Measurements from ENCODE around the gene CSF3.

Gene CSF3

DNA sequence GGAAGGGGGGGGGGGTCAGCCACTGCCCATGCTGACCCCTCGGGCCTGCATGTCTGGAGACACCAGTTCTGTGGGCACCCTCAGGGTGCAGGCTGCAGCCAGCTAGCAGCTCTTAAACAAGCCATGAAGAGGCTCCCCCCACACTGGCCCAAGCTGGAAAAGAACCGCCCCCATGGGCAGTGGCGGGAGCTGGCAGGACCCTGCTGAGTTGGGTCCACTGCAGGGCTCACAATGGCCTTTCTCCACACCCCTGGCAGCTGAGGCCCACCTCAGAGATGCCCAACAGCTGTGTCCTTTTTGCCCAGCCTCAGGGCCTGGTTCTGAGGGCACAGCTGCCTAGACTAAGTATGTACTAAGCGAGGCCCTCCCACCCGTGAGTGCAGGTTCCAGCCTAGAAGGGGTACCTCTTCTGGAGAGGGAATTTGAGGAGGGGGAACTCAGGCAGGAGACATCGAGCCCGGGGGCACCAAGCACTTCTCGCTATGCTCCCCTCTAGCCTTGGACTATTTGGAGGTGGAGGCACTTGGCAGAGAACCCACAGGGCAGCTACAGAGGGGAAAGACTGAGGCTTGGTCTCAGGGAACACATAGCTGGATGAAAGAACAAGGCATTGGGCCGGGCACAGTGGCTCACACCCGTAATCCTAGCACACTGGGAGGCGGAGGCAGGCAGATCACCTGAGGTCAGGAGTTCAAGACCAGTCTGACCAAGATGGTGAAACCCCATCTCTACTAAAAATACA lies 50.7 kb downstream of the CSF3 start:
- H2AFZ ChIP-seq (ENCODE audit: low read depth, low read length, severe bottlenecking) = no peak overlapping the region
- no peaks in the 10 kb centered on the region for H3K9me3 ChIP-seq (ENCODE audit: insufficient read depth, low read length)
- H3K36me3 ChIP-seq (ENCODE audit: low read length) = no peaks in the 10 kb centered on the region
- no peak overlapping the region for H3K4me3 ChIP-seq (ENCODE audit: insufficient read depth, low read length, poor library complexity, severe bottlenecking)
- TF ChIP-seq EZH2phosphoT487 (conservative IDR thresholded peaks at IDR 0.05; ENCODE audit: low read length) = no peak
- TF ChIP-seq, protein P1, sequence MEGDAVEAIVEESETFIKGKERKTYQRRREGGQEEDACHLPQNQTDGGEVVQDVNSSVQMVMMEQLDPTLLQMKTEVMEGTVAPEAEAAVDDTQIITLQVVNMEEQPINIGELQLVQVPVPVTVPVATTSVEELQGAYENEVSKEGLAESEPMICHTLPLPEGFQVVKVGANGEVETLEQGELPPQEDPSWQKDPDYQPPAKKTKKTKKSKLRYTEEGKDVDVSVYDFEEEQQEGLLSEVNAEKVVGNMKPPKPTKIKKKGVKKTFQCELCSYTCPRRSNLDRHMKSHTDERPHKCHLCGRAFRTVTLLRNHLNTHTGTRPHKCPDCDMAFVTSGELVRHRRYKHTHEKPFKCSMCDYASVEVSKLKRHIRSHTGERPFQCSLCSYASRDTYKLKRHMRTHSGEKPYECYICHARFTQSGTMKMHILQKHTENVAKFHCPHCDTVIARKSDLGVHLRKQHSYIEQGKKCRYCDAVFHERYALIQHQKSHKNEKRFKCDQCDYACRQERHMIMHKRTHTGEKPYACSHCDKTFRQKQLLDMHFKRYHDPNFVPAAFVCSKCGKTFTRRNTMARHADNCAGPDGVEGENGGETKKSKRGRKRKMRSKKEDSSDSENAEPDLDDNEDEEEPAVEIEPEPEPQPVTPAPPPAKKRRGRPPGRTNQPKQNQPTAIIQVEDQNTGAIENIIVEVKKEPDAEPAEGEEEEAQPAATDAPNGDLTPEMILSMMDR (IDR thresholded peaks at IDR 0.05; ENCODE audit: insufficient read depth, low read length, poor library complexity, severe bottlenecking) = no peak
- no peaks in the 10 kb centered on the region for H3K79me2 ChIP-seq (ENCODE audit: insufficient read depth, low read length)
- H3K4me2 ChIP-seq (ENCODE audit: low read depth, low read length, poor library complexity, severe bottlenecking) = no peak overlapping the region
- H3F3A ChIP-seq (ENCODE audit: insufficient read depth) = no peaks in the 10 kb centered on the region
- H4K20me1 ChIP-seq (ENCODE audit: low read depth, low read length) = no peaks in the 10 kb centered on the region
- H3K9me2 ChIP-seq (replicated peaks; ENCODE audit: insufficient read depth, low read length) = no peaks in the 10 kb centered on the region
- no peaks in the 10 kb centered on the region for H3K27me3 ChIP-seq (ENCODE audit: low read length)
- H3K9ac ChIP-seq (ENCODE audit: low read length) = no peak overlapping the region
- H3K27ac ChIP-seq (ENCODE audit: low read depth, low read length) = no peak overlapping the region

Data from SU-DHL-6 (cell line).